SK-N-SH (cell line): ENCODE measurements around the gene CHST3.

Experiments used
- EP300 ChIP-seq, 2 experiments: IDR thresholded peaks; 2 replicates each; pipeline versions ENCODE4 v1.4.0 to v1.6.1; 2012; ENCODE audit warnings: borderline replicate concordance in 1 of 2, low read depth in 1 of 2, low read length in 1 of 2
- FOXM1 ChIP-seq: IDR thresholded peaks from 2 replicates; pipeline ENCODE4 v1.4.0; 2012; ENCODE audit warnings: low read depth, mild to moderate bottlenecking
- POLR2AphosphoS5 ChIP-seq: IDR thresholded peaks from 2 replicates; pipeline ENCODE4 v1.6.1; 2012; ENCODE audit warnings: low read depth, low read length
- REST ChIP-seq: IDR thresholded peaks from 2 replicates; pipeline ENCODE4 v1.6.1; 2012; ENCODE audit warnings: mild to moderate bottlenecking, low read depth, low read length, moderate library complexity
- SMC3 ChIP-seq: IDR thresholded peaks from 2 replicates; pipeline ENCODE4 v1.6.1; 2012; ENCODE audit warnings: low read depth, low read length, improper control_type of control experiment
- TF ChIP-seq, protein P1 (sequence below): fragments of 200-600 bp; sonication (generic); IDR thresholded peaks from 2 replicates; pipeline ENCODE4 v1.6.1; 2017; ENCODE audit warnings: antibody characterized with exemption, mild to moderate bottlenecking, moderate library complexity

GRCh38 chr10:72037266-72037665, 73.1 kb downstream of the CHST3 start:
- TF ChIP-seq FOXM1 = no peak
- TF ChIP-seq, protein P1, sequence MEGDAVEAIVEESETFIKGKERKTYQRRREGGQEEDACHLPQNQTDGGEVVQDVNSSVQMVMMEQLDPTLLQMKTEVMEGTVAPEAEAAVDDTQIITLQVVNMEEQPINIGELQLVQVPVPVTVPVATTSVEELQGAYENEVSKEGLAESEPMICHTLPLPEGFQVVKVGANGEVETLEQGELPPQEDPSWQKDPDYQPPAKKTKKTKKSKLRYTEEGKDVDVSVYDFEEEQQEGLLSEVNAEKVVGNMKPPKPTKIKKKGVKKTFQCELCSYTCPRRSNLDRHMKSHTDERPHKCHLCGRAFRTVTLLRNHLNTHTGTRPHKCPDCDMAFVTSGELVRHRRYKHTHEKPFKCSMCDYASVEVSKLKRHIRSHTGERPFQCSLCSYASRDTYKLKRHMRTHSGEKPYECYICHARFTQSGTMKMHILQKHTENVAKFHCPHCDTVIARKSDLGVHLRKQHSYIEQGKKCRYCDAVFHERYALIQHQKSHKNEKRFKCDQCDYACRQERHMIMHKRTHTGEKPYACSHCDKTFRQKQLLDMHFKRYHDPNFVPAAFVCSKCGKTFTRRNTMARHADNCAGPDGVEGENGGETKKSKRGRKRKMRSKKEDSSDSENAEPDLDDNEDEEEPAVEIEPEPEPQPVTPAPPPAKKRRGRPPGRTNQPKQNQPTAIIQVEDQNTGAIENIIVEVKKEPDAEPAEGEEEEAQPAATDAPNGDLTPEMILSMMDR = no peak
- TF ChIP-seq REST = no peak
- no peak for TF ChIP-seq POLR2AphosphoS5
- TF ChIP-seq SMC3 = no peak
- no peak for TF ChIP-seq EP300 (IDR thresholded peaks at IDR 0.05; ENCODE audit: borderline replicate concordance in 1 of 2, low read depth in 1 of 2, low read length in 1 of 2)
